IMR-90 (cell line): Measurements from ENCODE around the gene BTAF1.

ENCODE experiments used
- MAZ ChIP-seq: IDR thresholded peaks from 2 replicates; pipeline ENCODE4 v1.6.1; 2012; ENCODE audit warnings: low read depth, mild to moderate bottlenecking, low read length, improper control_type of control experiment, moderate library complexity, borderline replicate concordance
- RAD21 ChIP-seq: IDR thresholded peaks from 2 replicates; pipeline ENCODE4 v1.6.1; 2012; ENCODE audit warnings: low read length, improper control_type of control experiment
- RFX5 ChIP-seq: IDR thresholded peaks from 2 replicates; pipeline ENCODE4 v1.8.0; 2012; ENCODE audit warnings: low read depth, mild to moderate bottlenecking, low read length, moderate library complexity
- TF ChIP-seq, protein P1 (sequence below): conservative IDR thresholded peaks from 2 replicates; pipeline ENCODE4 v1.5.1; 2012; ENCODE audit warnings: mild to moderate bottlenecking, low read depth, low read length, improper control_type of control experiment

DNA sequence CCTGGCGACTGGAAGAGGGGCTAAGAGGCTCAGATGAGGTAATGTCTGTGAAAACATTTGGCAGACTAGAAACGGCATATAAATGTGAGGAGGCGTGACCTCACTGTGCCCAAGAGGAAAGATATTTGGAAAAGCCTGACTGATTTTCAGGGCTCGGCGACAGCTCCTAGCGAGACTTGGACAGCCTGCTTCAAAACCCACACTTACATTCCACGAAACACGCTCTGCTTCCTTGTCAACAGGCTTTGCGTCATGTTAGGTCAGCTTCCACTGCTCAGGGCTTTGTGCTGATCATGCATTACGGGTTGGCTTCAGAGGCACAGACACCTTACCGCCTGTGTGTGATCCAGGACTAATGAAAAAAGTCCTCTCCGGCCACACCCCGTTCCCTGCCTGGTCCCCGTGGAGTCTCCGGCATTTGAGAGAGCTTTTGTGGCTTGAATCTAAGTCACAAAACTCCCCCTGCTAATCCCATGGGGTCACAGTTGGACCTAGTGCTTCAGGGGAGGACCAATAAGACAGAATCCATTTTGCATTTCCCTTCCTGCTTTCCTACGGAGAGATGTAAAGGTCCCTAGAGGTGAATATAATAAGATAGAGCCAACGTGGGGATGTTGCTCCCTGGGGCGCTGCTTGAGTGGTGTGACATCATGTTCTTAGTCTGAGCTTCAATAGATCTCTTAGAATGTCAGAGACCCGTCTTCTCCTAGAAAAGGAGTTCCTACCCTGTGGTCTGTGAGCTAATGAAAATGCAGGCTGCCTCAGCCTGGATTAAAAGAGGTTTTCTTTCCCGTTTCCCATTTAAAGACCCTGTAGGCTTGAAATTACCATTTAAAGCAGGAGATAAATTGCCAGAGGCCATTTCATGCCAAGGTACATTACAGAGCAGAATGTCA, 39.8 kb upstream of the BTAF1 start:
- TF ChIP-seq, protein P1, sequence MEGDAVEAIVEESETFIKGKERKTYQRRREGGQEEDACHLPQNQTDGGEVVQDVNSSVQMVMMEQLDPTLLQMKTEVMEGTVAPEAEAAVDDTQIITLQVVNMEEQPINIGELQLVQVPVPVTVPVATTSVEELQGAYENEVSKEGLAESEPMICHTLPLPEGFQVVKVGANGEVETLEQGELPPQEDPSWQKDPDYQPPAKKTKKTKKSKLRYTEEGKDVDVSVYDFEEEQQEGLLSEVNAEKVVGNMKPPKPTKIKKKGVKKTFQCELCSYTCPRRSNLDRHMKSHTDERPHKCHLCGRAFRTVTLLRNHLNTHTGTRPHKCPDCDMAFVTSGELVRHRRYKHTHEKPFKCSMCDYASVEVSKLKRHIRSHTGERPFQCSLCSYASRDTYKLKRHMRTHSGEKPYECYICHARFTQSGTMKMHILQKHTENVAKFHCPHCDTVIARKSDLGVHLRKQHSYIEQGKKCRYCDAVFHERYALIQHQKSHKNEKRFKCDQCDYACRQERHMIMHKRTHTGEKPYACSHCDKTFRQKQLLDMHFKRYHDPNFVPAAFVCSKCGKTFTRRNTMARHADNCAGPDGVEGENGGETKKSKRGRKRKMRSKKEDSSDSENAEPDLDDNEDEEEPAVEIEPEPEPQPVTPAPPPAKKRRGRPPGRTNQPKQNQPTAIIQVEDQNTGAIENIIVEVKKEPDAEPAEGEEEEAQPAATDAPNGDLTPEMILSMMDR, result no peak
- no peak for TF ChIP-seq MAZ
- no peak for TF ChIP-seq RAD21
- no peak for TF ChIP-seq RFX5
